ENCODE data around the gene SLC1A5.

SLC1A5 gene

GRCh38 chr19:46733690-46734292 is 54.6 kb downstream of the SLC1A5 start:
- H3K36me3 ChIP-seq (ENCODE audit: control insufficient read depth, insufficient read depth, low read length), result peaks cover 57% of the 10 kb centered on the region
- no peak for TF ChIP-seq CTCF (IDR thresholded peaks at IDR 0.05; ENCODE audit: insufficient read depth, low read length, poor library complexity, severe bottlenecking)
- no peaks in the 10 kb centered on the region for H3K27me3 ChIP-seq (replicated peaks; ENCODE audit: control insufficient read depth, insufficient read depth, low read length)
- H3K4me3 ChIP-seq (replicated peaks; ENCODE audit: low read depth, low read length), result no peak overlapping the region
- no peak for DNase-seq (ENCODE audit: extremely low read depth, insufficient read length)

DNA sequence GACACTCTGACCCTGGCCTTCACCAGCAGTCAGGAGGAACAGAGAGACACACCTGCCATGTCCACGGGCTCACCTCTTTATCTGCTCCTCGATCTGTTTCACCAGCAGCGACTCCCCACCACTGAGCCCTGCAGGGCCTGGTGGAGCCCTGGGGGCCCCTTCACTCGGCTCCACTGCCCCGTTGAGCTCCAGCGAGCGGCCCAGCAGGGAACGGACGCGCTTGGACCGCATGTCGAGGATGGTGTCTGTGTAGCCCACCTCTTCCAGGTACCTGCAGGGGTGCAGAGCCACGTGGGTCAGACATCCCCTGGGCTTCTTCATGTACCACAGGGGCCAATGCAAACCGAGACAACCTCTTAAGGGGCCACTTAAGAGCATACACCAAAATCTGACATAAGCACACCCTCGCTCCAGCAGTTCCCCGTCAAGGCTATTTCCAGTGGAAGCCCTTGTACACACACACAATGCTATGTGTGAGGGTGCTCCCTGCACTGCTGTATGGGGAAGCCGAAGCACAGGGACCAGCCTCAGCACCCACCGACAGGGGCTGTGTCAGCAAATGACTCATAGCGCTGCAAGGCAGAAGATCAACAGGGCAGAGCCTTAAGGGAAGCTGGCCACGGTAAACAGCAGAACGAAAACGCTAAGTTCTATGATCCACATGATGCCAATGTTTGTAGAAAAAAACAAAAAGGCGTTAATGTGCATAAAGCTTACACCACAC is 55.3 kb downstream of the SLC1A5 start:
- Histone ChIP-seq H3K27me3 (replicated peaks; ENCODE audit: control insufficient read depth, insufficient read depth, low read length) (no peaks in the 10 kb centered on the region), H3K4me3 (replicated peaks; ENCODE audit: low read depth, low read length) (no peak overlapping the region), H3K36me3 (ENCODE audit: control insufficient read depth, insufficient read depth, low read length) (peaks cover 62% of the 10 kb centered on the region)
- DNase-seq (ENCODE audit: extremely low read depth, insufficient read length), result no peak
- no peak for TF ChIP-seq CTCF (IDR thresholded peaks at IDR 0.05; ENCODE audit: insufficient read depth, low read length, poor library complexity, severe bottlenecking)

GRCh38 chr19:46732172-46732938 is 56.0 kb downstream of the SLC1A5 start:
- no peak for TF ChIP-seq CTCF (IDR thresholded peaks at IDR 0.05; ENCODE audit: insufficient read depth, low read length, poor library complexity, severe bottlenecking)
- DNase-seq (ENCODE audit: extremely low read depth, insufficient read length), result no peak
- Histone ChIP-seq H3K27me3 (replicated peaks; ENCODE audit: control insufficient read depth, insufficient read depth, low read length) (no peaks in the 10 kb centered on the region), H3K36me3 (ENCODE audit: control insufficient read depth, insufficient read depth, low read length) (peaks cover 65% of the 10 kb centered on the region), H3K4me3 (replicated peaks; ENCODE audit: low read depth, low read length) (no peak overlapping the region)

- Histone ChIP-seq H3K36me3 (ENCODE audit: control insufficient read depth, insufficient read depth, low read length) (peaks cover 63% of the 10 kb centered on the region), H3K4me3 (replicated peaks; ENCODE audit: low read depth, low read length) (no peak overlapping the region), H3K27me3 (replicated peaks; ENCODE audit: control insufficient read depth, insufficient read depth, low read length) (no peaks in the 10 kb centered on the region)
- no peak for TF ChIP-seq CTCF (IDR thresholded peaks at IDR 0.05; ENCODE audit: insufficient read depth, low read length, poor library complexity, severe bottlenecking)
- no peak for DNase-seq (ENCODE audit: extremely low read depth, insufficient read length)
Measured at GRCh38 chr19:46731584-46731983, 56.8 kb downstream of the SLC1A5 start.

DNA sequence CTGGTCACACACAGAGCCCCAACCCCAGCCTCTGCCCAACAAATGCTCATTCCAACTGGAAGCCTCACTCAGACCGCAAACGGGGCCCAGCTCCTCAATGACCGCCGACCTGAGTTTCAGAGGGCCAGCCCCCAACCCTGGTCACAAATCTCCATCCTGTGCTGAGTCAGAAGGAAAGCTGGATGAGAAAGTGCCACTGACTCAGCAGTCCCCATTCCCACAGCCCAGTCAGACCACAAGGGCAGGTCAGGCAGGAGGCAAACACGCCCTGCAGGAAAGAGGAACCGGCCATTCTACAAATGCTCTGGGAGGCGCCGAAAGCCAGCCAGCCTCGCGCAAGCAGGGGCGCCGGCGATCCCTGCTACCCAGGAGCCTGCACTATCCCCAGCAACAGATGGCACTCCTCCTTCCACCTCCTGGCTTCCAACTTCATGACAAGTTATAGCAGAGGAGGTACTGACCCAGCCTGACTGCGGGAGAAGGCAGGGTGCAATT is 57.3 kb downstream of the SLC1A5 start:
- peaks cover 64% of the 10 kb centered on the region for H3K36me3 ChIP-seq (ENCODE audit: control insufficient read depth, insufficient read depth, low read length)
- TF ChIP-seq CTCF (IDR thresholded peaks at IDR 0.05; ENCODE audit: insufficient read depth, low read length, poor library complexity, severe bottlenecking), result no peak
- DNase-seq (ENCODE audit: extremely low read depth, insufficient read length), result no peak

More for the DNA sequence above, 57.3 kb downstream of the SLC1A5 start:
- H3K27me3 ChIP-seq (replicated peaks; ENCODE audit: control insufficient read depth, insufficient read depth, low read length), result no peaks in the 10 kb centered on the region
- H3K4me3 ChIP-seq (replicated peaks; ENCODE audit: low read depth, low read length), result no peak overlapping the region
